GOT3 (cell line): ENCODE results near the gene SNAP47.
A peak's percentile ranks its signal among the peaks of the same experiment; 100 is the strongest.

Experiments
- DNase-seq: peaks from one replicate; lab custom pipeline; 2025; ENCODE audit warnings: mixed read lengths; lab: John Stamatoyannopoulos, UW

The SNAP47 gene

GRCh38 chr1:227797625-227798024 is 62.4 kb downstream of the SNAP47 start:
- no peak for DNase-seq

GRCh38 chr1:227798078-227798802 is 63.0 kb downstream of the SNAP47 start:
- no peak for DNase-seq

GRCh38 chr1:227799756-227800155 is 64.5 kb downstream of the SNAP47 start:
- no peak for DNase-seq

GRCh38 chr1:227803933-227804332 is 68.7 kb downstream of the SNAP47 start:
- DNase-seq: no peak

- DNase-seq: peak; percentile 83
Observed at GRCh38 chr1:227805606-227806197, 70.5 kb downstream of the SNAP47 start.

DNA sequence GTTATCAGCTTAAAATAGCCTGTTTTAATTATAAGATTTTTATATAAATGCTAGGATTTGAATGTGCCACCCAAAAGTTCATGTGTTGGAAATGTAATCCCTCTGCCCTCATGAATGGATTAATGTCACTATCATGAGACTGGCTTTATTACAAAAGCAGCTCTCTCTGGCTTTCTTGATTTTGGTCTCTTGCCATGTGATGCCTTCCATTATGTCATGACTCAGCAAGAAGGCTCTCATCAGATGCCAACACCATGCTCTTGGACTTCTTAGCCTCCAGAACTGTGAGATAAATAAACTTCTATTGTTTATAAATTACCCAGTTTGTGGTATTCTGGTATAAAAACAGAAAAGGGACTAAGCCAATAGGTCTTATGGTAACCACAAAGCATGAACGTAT is 73.3 kb downstream of the SNAP47 start:
- DNase-seq: no peak

GRCh38 chr1:227809026-227809425 is 73.8 kb downstream of the SNAP47 start:
- DNase-seq: no peak

- no peak for DNase-seq
Observed at GRCh38 chr1:227813962-227814361, 78.7 kb downstream of the SNAP47 start.

- DNase-seq: no peak
Observed at GRCh38 chr1:227815468-227816409, 80.5 kb downstream of the SNAP47 start, which contains the start of gene PRSS38. Gene PRSS38, plus strand, starts transcription at chr1:227815675. Its CDS starts 42 bp downstream, at chr1:227815717.

GRCh38 chr1:227816750-227817446 is 81.7 kb downstream of the SNAP47 start:
- DNase-seq: no peak

DNA sequence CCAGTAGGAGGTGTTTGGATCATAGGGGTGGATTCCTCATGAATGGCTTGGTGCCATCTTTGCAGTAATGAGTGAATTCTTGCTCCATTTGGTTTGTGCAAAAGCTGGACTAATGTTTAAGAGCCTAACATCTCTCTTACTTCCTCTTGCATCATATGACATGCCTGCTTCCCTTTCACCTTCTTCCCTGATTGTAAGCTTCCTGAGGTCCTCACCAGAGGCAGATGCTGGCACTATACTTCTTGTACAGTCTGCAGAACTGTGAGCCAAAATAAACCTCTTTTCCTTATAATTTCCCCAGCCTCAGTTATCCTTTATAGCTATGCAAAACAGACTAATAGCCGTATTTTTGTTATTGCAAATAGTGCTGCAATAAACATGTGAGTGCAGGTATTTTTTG is 88.3 kb downstream of the SNAP47 start:
- no peak for DNase-seq

DNA sequence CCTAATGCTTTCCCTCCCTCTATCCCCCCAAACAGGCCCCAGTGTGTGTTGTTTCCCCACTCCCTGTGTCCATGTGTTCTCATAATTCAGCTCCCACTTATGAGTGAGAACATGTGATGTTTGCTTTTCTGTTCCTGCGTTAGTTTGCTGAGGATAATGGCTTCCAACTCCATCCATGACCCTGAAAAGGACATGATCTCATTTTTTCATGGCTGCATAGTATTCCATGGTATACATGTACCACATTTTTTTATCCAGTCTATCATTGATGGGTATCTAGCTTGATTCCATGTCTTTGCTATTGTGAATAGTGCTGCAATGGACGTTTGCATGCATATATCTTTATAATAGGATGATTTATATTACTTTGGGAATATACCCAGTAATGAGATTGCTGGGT is 89.0 kb downstream of the SNAP47 start:
- no peak for DNase-seq

DNA sequence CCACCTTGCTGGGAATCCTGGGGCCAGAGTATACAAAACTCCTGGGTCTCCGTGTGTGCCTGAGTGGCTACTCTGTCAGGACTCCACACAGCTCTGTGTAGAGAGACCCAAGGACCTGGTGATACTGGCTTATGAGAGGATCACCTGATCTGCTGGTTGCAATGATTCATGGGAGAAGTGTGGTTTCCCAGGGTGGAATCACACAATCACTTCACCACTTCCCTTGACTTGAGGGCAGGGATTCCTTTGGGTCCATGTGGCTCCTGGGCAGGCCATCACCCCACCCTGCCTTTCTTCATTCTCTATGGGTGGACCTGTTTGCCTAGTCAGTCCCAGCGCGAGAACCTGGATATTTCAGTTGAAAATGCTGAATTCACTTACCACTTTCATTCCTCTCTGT is 93.6 kb downstream of the SNAP47 start:
- DNase-seq: no peak
